ENCODE results near the gene ZFAND3. TPM values are rescaled to one million over a fixed set of nuclear protein-coding genes. Genes with fewer than 3 reads are reported as not detected.
A peak's percentile ranks its signal among the peaks of the same experiment; 100 is the strongest.

ZFAND3 gene
- total RNA-seq, 6 donors from 2014 or later: 26.2 to 66.4 (median 55.5) TPM

DNA sequence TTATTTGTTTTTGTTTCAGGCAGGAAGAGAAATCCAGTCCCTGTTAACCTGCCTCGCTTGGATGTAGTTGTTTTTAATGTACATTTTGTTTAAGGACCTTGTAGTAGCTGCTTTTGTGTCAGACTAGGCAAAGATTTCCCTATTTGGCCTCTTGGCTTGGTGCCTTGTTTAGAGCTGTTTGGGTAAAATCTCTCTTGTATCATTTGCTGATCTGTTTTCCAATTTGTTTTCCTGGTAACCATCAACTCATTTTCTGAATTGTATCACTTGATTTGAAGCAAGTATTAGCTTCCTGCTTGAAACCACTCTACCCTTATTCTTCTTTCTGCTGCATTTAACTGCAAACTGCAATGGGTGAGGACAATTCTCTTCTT is 160.7 kb downstream of the ZFAND3 start:
- Histone ChIP-seq H3K4me3 (no peak overlapping the region), H3K27ac (no peak overlapping the region)

GRCh38 chr6:37981626-37982025 is 162.1 kb downstream of the ZFAND3 start:
- H3K4me1 ChIP-seq: peaks cover 12 to 40% (median 25%) of the 10 kb centered on the region in 4 donors
- H3K27me3 ChIP-seq: no peaks in the 10 kb centered on the region
- no peak overlapping the region for H3K4me3 ChIP-seq
- WGBS, 2 donors: 60 to 67% methylated on average over 2 of the region's 2 CpGs
- ATAC-seq (ENCODE audit: low FRiP score in 2 of 2): no peak
- H3K36me3 ChIP-seq: no peaks in the 10 kb centered on the region
- H3K27ac ChIP-seq: no peak overlapping the region
- TF ChIP-seq CTCF (IDR thresholded peaks at IDR 0.05) (no peak), EP300 (IDR thresholded peaks at IDR 0.05) (no peak), POLR2AphosphoS5 (IDR thresholded peaks at IDR 0.05) (no peak), POLR2A (IDR thresholded peaks at IDR 0.05) (no peak)
- H3K9me3 ChIP-seq: no peaks in the 10 kb centered on the region
- no peak for DNase-seq

More for the DNA sequence above, 160.7 kb downstream of the ZFAND3 start:
- ATAC-seq (ENCODE audit: low FRiP score in 2 of 2) (no peak), DNase-seq (no peak)
- WGBS, 2 donors: 60 to 83% methylated on average over 1 of the region's 1 CpG
- no peak for TF ChIP-seq POLR2AphosphoS5 (IDR thresholded peaks at IDR 0.05)
- no peak for TF ChIP-seq CTCF (IDR thresholded peaks at IDR 0.05)
- TF ChIP-seq POLR2A (IDR thresholded peaks at IDR 0.05): no peak
- no peak for TF ChIP-seq EP300 (IDR thresholded peaks at IDR 0.05)
- peaks cover 0 to 2% (median 0%) of the 10 kb centered on the region in 4 donors for H3K9me3 ChIP-seq
- H3K27me3 ChIP-seq: no peaks in the 10 kb centered on the region
- peaks cover 12 to 32% (median 25%) of the 10 kb centered on the region in 4 donors for H3K4me1 ChIP-seq
- no peaks in the 10 kb centered on the region for H3K36me3 ChIP-seq

DNA sequence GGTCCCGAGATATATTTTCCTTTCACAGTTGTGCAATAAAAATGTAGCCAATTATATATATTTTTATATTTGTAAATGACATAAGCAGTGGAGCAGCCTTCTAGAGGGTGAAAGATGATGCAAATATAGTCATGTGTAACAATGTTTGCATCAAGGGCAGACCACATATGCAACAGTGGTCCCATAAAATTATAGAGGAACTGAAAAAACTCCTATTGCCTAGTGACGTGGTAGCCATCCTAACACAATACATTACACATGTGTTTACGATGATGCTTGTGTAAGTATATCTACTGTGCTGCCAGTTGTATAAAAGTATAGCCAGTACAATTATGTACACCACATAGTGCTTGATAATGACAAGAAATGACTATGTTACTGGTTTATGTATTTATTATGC is 162.8 kb downstream of the ZFAND3 start:
- Histone ChIP-seq H3K36me3 (no peaks in the 10 kb centered on the region), H3K4me3 (no peak overlapping the region), H3K4me1 (peaks cover 12 to 47% (median 28%) of the 10 kb centered on the region in 4 donors), H3K9me3 (no peaks in the 10 kb centered on the region), H3K27me3 (no peaks in the 10 kb centered on the region), H3K27ac (no peak overlapping the region)
- DNase-seq (no peak), ATAC-seq (ENCODE audit: low FRiP score in 2 of 2) (peak in 1 of 2 donors; percentile 16)
- TF ChIP-seq POLR2AphosphoS5 (IDR thresholded peaks at IDR 0.05): no peak
- TF ChIP-seq EP300 (IDR thresholded peaks at IDR 0.05): no peak
- no peak for TF ChIP-seq CTCF (IDR thresholded peaks at IDR 0.05)
- no peak for TF ChIP-seq POLR2A (IDR thresholded peaks at IDR 0.05)
- 84 to 85% methylated on average over 3 of the region's 3 CpGs for WGBS, 2 donors

GRCh38 chr6:37983720-37984501 is 164.4 kb downstream of the ZFAND3 start:
- Histone ChIP-seq H3K9me3 (no peaks in the 10 kb centered on the region), H3K27me3 (no peaks in the 10 kb centered on the region), H3K36me3 (no peaks in the 10 kb centered on the region), H3K4me1 (peaks cover 23 to 54% (median 39%) of the 10 kb centered on the region in 4 donors), H3K27ac (no peak overlapping the region), H3K4me3 (no peak overlapping the region)
- no peak for ATAC-seq (ENCODE audit: low FRiP score in 2 of 2)
- TF ChIP-seq EP300 (IDR thresholded peaks at IDR 0.05) (no peak), CTCF (IDR thresholded peaks at IDR 0.05) (no peak), POLR2A (IDR thresholded peaks at IDR 0.05) (no peak), POLR2AphosphoS5 (IDR thresholded peaks at IDR 0.05) (no peak)
- no peak for DNase-seq
- 90 to 96% methylated on average over 3 of the region's 3 CpGs for WGBS, 2 donors

GRCh38 chr6:37984578-37984977 is 165.1 kb downstream of the ZFAND3 start:
- TF ChIP-seq EP300 (IDR thresholded peaks at IDR 0.05) (no peak), POLR2A (IDR thresholded peaks at IDR 0.05) (no peak), CTCF (IDR thresholded peaks at IDR 0.05) (no peak), POLR2AphosphoS5 (IDR thresholded peaks at IDR 0.05) (no peak)
- H3K27me3 ChIP-seq: no peaks in the 10 kb centered on the region
- DNase-seq (no peak), ATAC-seq (ENCODE audit: low FRiP score in 2 of 2) (no peak)
- H3K36me3 ChIP-seq: no peaks in the 10 kb centered on the region
- H3K9me3 ChIP-seq: no peaks in the 10 kb centered on the region
- peaks cover 24 to 47% (median 36%) of the 10 kb centered on the region in 4 donors for H3K4me1 ChIP-seq
- 85 to 96% methylated on average over 2 of the region's 2 CpGs for WGBS, 2 donors
- no peak overlapping the region for H3K27ac ChIP-seq
- no peak overlapping the region for H3K4me3 ChIP-seq

All from upper lobe of left lung (tissue), 6 donors.